Smooth muscle cell (in vitro differentiated cells): ENCODE data around the gene SEMA3A. TPM values are rescaled to one million over a fixed set of nuclear protein-coding genes. Genes with fewer than 3 reads are reported as not detected.

Experiments
- DNase-seq: peaks from one replicate; lab custom pipeline; 2025; ENCODE audit not compliant: unreplicated experiment; lab: John Stamatoyannopoulos, UW
- H2AFZ ChIP-seq: fragments of 200-600 bp; sonication (generic); 2 replicates; pipeline ENCODE4 v1.6.0; 2016; ENCODE audit warnings: antibody characterized with exemption, low read depth, mild to moderate bottlenecking
- H3F3A ChIP-seq: fragments of 200-600 bp; sonication (generic); 2 replicates; pipeline ENCODE4 v1.6.0; 2017; ENCODE audit warnings: antibody characterized with exemption, low read depth
- H3K27ac ChIP-seq: fragments of 200-600 bp; sonication (generic); 2 replicates; pipeline ENCODE4 v1.5.1; 2016; ENCODE audit warnings: low read depth, mild to moderate bottlenecking
- H3K27me3 ChIP-seq: fragments of 200-600 bp; sonication (generic); 2 replicates; pipeline ENCODE4 v1.6.1; 2016; ENCODE audit warnings: low read depth, mild to moderate bottlenecking
- H3K36me3 ChIP-seq: fragments of 200-600 bp; sonication (generic); 2 replicates; pipeline ENCODE4 v1.5.1; 2016; ENCODE audit warnings: low read depth
- H3K4me1 ChIP-seq: fragments of 200-600 bp; sonication (generic); 2 replicates; pipeline ENCODE4 v1.5.1; 2016; ENCODE audit warnings: low read depth
- H3K4me2 ChIP-seq: fragments of 200-600 bp; sonication (generic); 2 replicates; pipeline ENCODE4 v1.6.0; 2016; ENCODE audit warnings: mild to moderate bottlenecking
- H3K4me3 ChIP-seq: fragments of 200-600 bp; sonication (generic); 2 replicates; pipeline ENCODE4 v1.5.1; 2016; ENCODE audit warnings: mild to moderate bottlenecking
- H3K79me2 ChIP-seq: fragments of 200-600 bp; sonication (generic); 2 replicates; pipeline ENCODE4 v1.6.0; 2016; ENCODE audit warnings: low read depth, mild to moderate bottlenecking
- H3K9ac ChIP-seq: fragments of 200-600 bp; sonication (generic); 2 replicates; pipeline ENCODE4 v1.6.0; 2016; ENCODE audit warnings: low read depth
- H3K9me3 ChIP-seq: fragments of 200-600 bp; sonication (generic); replicated peaks from 2 replicates; pipeline ENCODE4 v1.5.1; 2016; ENCODE audit warnings: low read depth
- H4K20me1 ChIP-seq: fragments of 200-600 bp; sonication (generic); 2 replicates; pipeline ENCODE4 v1.6.0; 2016; ENCODE audit warnings: low read depth
- WGBS: methylation state at CpG from one replicate; pipeline ENCODE4 v1.1.7; 2016; ENCODE audit warnings: low lambda C conversion rate; 5-methylcytosine and 5-hydroxymethylcytosine counted together
- polyA plus RNA-seq: library from polyadenylated mRNA; unstranded; fragments of >200 nt; fragmentation: Nextera tagmentation; extraction: Ambion mirVana; gene quantifications from 2 replicates; pipeline ENCODE4 v1.2.1, GENCODE V29; 2016
- total RNA-seq: library from RNA; depleted of rRNA; stranded (reverse); fragments of >200 nt; gene quantifications from 2 replicates; pipeline ENCODE4 v1.2.3, GENCODE V29; 2014
- TF ChIP-seq, protein P1 (sequence below): fragments of 200-600 bp; sonication (generic); IDR thresholded peaks from 2 replicates; pipeline ENCODE4 v1.5.1; 2017; ENCODE audit warnings: borderline replicate concordance, mild to moderate bottlenecking, antibody characterized with exemption; ENCODE audit not compliant: insufficient read depth, poor library complexity, severe bottlenecking

SEMA3A gene
- total and polyA plus RNA-seq, 2 experiments from 2014 or later = 8.3 to 34.6 TPM

GRCh38 chr7:84195295-84196060 lies 889 bp upstream of the SEMA3A start:
- Histone ChIP-seq H3K79me2 (peaks cover 26% of the 10 kb centered on the region), H3K4me2 (peak overlapping the region; percentile 86), H3K27me3 (no peaks in the 10 kb centered on the region), H4K20me1 (no peaks in the 10 kb centered on the region), H3F3A (no peaks in the 10 kb centered on the region), H3K4me3 (peak overlapping the region; percentile 73), H3K9ac (peak overlapping the region; percentile 55), H3K27ac (peak overlapping the region; percentile 59), H3K36me3 (no peaks in the 10 kb centered on the region), H3K4me1 (peaks cover 57% of the 10 kb centered on the region), H2AFZ (peak overlapping the region; percentile 92), H3K9me3 (no peaks in the 10 kb centered on the region)
- no peak for DNase-seq
- TF ChIP-seq, protein P1, sequence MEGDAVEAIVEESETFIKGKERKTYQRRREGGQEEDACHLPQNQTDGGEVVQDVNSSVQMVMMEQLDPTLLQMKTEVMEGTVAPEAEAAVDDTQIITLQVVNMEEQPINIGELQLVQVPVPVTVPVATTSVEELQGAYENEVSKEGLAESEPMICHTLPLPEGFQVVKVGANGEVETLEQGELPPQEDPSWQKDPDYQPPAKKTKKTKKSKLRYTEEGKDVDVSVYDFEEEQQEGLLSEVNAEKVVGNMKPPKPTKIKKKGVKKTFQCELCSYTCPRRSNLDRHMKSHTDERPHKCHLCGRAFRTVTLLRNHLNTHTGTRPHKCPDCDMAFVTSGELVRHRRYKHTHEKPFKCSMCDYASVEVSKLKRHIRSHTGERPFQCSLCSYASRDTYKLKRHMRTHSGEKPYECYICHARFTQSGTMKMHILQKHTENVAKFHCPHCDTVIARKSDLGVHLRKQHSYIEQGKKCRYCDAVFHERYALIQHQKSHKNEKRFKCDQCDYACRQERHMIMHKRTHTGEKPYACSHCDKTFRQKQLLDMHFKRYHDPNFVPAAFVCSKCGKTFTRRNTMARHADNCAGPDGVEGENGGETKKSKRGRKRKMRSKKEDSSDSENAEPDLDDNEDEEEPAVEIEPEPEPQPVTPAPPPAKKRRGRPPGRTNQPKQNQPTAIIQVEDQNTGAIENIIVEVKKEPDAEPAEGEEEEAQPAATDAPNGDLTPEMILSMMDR = no peak
- WGBS = 5% methylated on average over 6 of the region's 6 CpGs

DNA sequence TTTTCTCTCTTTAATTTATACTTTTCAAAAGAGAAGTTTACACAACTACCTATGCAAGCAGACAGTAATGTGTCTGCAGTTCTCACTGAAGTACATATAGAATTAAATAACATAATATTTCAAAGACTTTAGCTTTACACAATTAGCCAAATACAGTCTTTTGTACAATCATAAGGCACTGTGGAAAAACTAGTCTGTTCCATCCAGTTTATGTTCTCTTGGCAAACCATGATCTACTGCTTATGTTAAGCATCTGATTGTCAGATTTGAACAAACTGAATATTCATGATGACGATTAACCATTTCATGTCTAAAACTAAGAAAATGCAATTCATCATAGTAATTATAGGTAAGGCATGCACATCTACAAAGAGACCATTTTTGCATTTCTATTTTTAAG lies 842 bp downstream of the SEMA3A start:
- H3F3A ChIP-seq = no peaks in the 10 kb centered on the region
- H3K4me3 ChIP-seq = peak overlapping the region; percentile 73
- H3K9me3 ChIP-seq = no peaks in the 10 kb centered on the region
- WGBS = 3% methylated on average over 1 of the region's 1 CpG
- H3K27ac ChIP-seq = no peak overlapping the region
- peaks cover 54% of the 10 kb centered on the region for H3K4me1 ChIP-seq
- peak overlapping the region; percentile 86 for H3K4me2 ChIP-seq
- H3K27me3 ChIP-seq = no peaks in the 10 kb centered on the region
- TF ChIP-seq, protein P1 = no peak
- peak overlapping the region; percentile 92 for H2AFZ ChIP-seq
- peaks cover 26% of the 10 kb centered on the region for H3K79me2 ChIP-seq
- no peaks in the 10 kb centered on the region for H3K36me3 ChIP-seq
- H3K9ac ChIP-seq = peak overlapping the region; percentile 26
- H4K20me1 ChIP-seq = no peaks in the 10 kb centered on the region
- DNase-seq = no peak

DNA sequence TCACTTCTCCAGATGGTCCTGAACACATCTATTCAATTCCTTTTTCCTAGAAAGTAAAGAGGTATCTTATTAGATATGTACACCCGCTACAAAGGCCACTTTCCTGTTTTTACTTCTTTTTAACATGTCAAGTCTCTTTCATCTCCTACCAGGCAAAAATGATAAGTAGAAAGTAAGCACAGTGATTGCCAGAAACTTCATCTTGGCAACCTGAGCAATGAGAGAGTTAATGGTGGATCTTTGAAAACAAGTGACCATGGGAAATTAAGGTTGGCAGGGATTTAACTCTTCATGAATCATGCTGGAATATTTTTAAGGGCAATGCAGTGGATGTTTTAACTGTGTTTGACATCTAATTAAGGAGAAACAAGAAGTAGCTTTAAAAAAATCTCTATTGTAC lies 2.7 kb downstream of the SEMA3A start:
- no peaks in the 10 kb centered on the region for H3K27me3 ChIP-seq
- no peaks in the 10 kb centered on the region for H3K36me3 ChIP-seq
- no peaks in the 10 kb centered on the region for H3K9me3 ChIP-seq
- TF ChIP-seq, protein P1 = no peak
- H4K20me1 ChIP-seq = no peaks in the 10 kb centered on the region
- no peak overlapping the region for H3K9ac ChIP-seq
- peak overlapping the region; percentile 86 for H3K4me2 ChIP-seq
- H3K4me3 ChIP-seq = peak overlapping the region; percentile 73
- DNase-seq = no peak
- H2AFZ ChIP-seq = peak overlapping the region; percentile 70
- peaks cover 10% of the 10 kb centered on the region for H3F3A ChIP-seq
- H3K27ac ChIP-seq = peak overlapping the region; percentile 50
- 69% methylated on average over 1 of the region's 1 CpG for WGBS
- H3K4me1 ChIP-seq = peaks cover 68% of the 10 kb centered on the region
- H3K79me2 ChIP-seq = peaks cover 26% of the 10 kb centered on the region

DNA sequence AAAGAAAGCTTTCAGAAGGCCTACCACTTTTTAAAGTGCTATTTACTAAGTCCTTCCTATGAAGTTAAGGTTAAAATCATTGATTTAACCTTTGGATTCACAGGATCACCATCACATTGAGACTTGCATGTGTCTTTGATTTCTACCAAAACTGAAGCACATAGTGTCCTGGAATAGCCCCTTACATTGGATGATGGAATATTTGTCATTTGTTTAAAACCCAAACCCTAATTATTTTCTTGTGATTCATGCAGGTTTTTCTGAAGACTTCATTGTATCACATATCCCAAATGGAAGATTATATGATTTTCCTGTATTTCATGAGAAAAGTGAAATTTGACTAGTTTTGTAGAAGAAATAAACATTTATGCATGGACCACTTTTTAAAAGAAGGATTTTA lies 3.3 kb downstream of the SEMA3A start:
- Histone ChIP-seq H3K9ac (no peak overlapping the region), H3K4me3 (peak overlapping the region; percentile 73), H3K4me2 (peak overlapping the region; percentile 86), H3K4me1 (peaks cover 63% of the 10 kb centered on the region), H3K9me3 (no peaks in the 10 kb centered on the region), H3K27ac (peak overlapping the region; percentile 50), H2AFZ (peak overlapping the region; percentile 70), H3K79me2 (peaks cover 28% of the 10 kb centered on the region), H4K20me1 (no peaks in the 10 kb centered on the region), H3F3A (peaks cover 10% of the 10 kb centered on the region), H3K27me3 (no peaks in the 10 kb centered on the region), H3K36me3 (no peaks in the 10 kb centered on the region)
- no peak for DNase-seq
- TF ChIP-seq, protein P1 = no peak
